HK-2 (cell line): ENCODE results near the gene ELOVL2.
"Not testable (repeated sequence)": the region's sequence is repeated elsewhere in the genome, so short reads cannot be mapped to it uniquely, and the experiment has no call there.

Source experiments
- DNase-seq: peaks from one replicate; pipeline ENCODE4 v3.0.0-alpha.2; 2018; ENCODE audit not compliant: unreplicated experiment

ELOVL2 gene

GRCh38 chr6:11043961-11044711 is at the start of gene ELOVL2:
ELOVL2 (minus strand) TSS chr6:11044305; CDS start chr6:11044230, 75 bp downstream.
- peak; percentile 52 for DNase-seq

GRCh38 chr6:11093376-11093625 is 49.2 kb upstream of the ELOVL2 start:
- no peak for DNase-seq

GRCh38 chr6:11092668-11093375 is 48.7 kb upstream of the ELOVL2 start:
- DNase-seq, result no peak

- DNase-seq, result not testable (repeated sequence)
Observed at GRCh38 chr6:11091141-11091540, 47.0 kb upstream of the ELOVL2 start.

- DNase-seq, result no peak
Observed at GRCh38 chr6:11089695-11090094, 45.6 kb upstream of the ELOVL2 start.

- DNase-seq, result not testable (repeated sequence)
Observed at GRCh38 chr6:11087141-11087812, 43.2 kb upstream of the ELOVL2 start.

- DNase-seq, result no peak
Observed at GRCh38 chr6:11085758-11086435, 41.8 kb upstream of the ELOVL2 start.

- DNase-seq, result no peak
Observed at GRCh38 chr6:11083956-11084355, 39.9 kb upstream of the ELOVL2 start.

GRCh38 chr6:11083491-11083890 is 39.4 kb upstream of the ELOVL2 start:
- no peak for DNase-seq

GRCh38 chr6:11080296-11080695 is 36.2 kb upstream of the ELOVL2 start:
- no peak for DNase-seq

GRCh38 chr6:11078266-11078665 is 34.2 kb upstream of the ELOVL2 start:
- DNase-seq, result no peak

- DNase-seq, result no peak
Observed at GRCh38 chr6:11076540-11076939, 32.4 kb upstream of the ELOVL2 start.

- no peak for DNase-seq
Observed at GRCh38 chr6:11072101-11072500, 28.0 kb upstream of the ELOVL2 start.

- DNase-seq, result no peak
Observed at GRCh38 chr6:11069760-11070159, 25.7 kb upstream of the ELOVL2 start.

- DNase-seq, result no peak
Observed at GRCh38 chr6:11067348-11067747, 23.2 kb upstream of the ELOVL2 start.

- DNase-seq, result no peak
Observed at GRCh38 chr6:11066505-11067347, 22.6 kb upstream of the ELOVL2 start.

GRCh38 chr6:11065436-11066202 is 21.5 kb upstream of the ELOVL2 start:
- DNase-seq, result no peak

- no peak for DNase-seq
Observed at GRCh38 chr6:11064836-11065235, 20.7 kb upstream of the ELOVL2 start.

GRCh38 chr6:11062715-11063114 is 18.6 kb upstream of the ELOVL2 start:
- no peak for DNase-seq

GRCh38 chr6:11062083-11062482 is 18.0 kb upstream of the ELOVL2 start:
- DNase-seq, result no peak

GRCh38 chr6:11058406-11058805 is 14.3 kb upstream of the ELOVL2 start:
- DNase-seq, result no peak
